ENCODE data around the gene ALDH3B1.

DNA sequence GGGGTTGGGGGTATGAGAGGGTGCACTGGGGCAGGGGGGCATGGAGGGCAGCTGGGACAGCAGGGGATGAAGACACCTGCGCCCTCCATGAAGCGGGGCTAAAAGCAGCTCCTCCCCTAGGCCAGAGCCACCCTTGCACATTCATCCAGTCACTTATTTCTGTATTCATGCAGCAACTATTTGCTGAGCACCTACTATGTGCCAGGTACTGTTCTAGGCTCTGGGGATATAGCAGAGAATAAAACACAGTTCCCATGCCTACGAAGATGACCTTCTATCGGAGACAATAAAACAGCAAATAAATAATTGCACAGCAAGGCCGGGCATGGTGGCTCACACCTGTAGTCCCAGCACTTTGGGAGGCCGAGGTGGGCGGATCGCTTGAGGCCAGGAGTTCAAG lies 5.3 kb downstream of the ALDH3B1 start:
- TF ChIP-seq, protein P1, sequence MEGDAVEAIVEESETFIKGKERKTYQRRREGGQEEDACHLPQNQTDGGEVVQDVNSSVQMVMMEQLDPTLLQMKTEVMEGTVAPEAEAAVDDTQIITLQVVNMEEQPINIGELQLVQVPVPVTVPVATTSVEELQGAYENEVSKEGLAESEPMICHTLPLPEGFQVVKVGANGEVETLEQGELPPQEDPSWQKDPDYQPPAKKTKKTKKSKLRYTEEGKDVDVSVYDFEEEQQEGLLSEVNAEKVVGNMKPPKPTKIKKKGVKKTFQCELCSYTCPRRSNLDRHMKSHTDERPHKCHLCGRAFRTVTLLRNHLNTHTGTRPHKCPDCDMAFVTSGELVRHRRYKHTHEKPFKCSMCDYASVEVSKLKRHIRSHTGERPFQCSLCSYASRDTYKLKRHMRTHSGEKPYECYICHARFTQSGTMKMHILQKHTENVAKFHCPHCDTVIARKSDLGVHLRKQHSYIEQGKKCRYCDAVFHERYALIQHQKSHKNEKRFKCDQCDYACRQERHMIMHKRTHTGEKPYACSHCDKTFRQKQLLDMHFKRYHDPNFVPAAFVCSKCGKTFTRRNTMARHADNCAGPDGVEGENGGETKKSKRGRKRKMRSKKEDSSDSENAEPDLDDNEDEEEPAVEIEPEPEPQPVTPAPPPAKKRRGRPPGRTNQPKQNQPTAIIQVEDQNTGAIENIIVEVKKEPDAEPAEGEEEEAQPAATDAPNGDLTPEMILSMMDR (IDR thresholded peaks at IDR 0.05; ENCODE audit: insufficient read depth, low read length, poor library complexity, severe bottlenecking), result no peak
- TF ChIP-seq EZH2phosphoT487 (conservative IDR thresholded peaks at IDR 0.05; ENCODE audit: low read length), result no peak

Data from SU-DHL-6 (cell line).